ENCODE data around the gene SLAMF9.

- TF ChIP-seq YY1 (IDR thresholded peaks at IDR 0.05; ENCODE audit: insufficient read depth, insufficient read length) = no peak
- no peak for TF ChIP-seq SUZ12 (IDR thresholded peaks at IDR 0.05; ENCODE audit: extremely low read depth, insufficient read depth, insufficient read length)
Measured at GRCh38 chr1:159977364-159978106, 23.5 kb upstream of the SLAMF9 start.
